ENCODE data around the gene FGD2. TPM values are rescaled to one million over a fixed set of nuclear protein-coding genes. Genes with fewer than 3 reads are reported as not detected.
"Not testable (repeated sequence)": the region's sequence is repeated elsewhere in the genome, so short reads cannot be mapped to it uniquely, and the experiment has no call there.

FGD2 gene
- total and polyA plus RNA-seq, 7 donors, result 3.7 to 40.8 (median 20.1) TPM

DNA sequence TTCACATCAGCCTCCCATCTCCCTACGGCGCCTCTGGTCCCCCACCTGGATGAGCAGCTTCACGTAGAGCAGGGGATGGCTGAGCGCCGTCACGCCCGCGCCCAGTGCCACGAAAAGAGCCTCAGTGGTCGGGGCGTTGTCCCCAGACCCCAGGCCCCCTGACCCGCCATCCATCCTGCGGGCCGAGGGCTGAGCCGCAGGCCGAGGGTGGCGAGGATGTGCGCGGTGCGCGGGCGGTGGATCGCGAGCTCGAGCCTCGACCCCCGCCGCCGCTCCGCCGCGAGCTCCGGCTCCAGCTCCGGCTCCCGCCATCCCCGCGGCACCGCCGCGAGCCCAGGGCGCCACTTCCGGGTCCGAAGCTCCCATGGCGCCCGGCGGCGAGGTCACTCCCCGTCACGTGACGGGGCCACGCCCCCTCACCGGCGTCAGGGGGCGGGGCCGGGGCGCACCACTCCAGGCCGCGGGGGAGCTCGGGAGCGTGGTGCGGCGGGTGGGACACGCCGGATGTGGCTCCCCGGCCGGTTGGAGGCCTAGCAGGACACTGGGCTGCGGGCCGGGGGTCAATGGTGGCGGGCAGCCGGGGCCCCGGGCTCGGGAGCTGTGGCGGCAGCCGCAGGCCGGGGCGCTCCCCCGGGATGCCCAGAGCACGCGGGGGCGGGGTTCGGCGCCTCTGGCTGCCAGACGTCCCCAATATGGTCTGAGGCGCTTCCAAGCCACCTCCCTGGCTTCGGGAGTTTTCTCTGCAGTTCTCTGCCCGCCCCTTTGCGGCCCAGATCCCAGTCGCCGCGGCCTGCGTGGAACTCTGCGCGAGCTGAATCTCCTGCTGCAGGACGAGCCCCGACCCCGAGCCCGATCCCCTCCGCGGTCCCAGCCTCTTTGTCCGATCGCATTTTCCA lies 19.4 kb upstream of the FGD2 start, which contains the start of gene MTCH1:
TSS of gene MTCH1 (minus strand) at position 389 of the 896 bp plus-strand sequence. CDS start at position 366, 23 bp downstream.
- Histone ChIP-seq H3K4me1 (peaks cover 0 to 55% (median 50%) of the 10 kb centered on the region in 4 donors), H3K36me3 (no peaks in the 10 kb centered on the region), H3K27me3 (no peaks in the 10 kb centered on the region), H3K4me3 (peak within 1 kb of the TSS; percentile 76 to 100 (median 94)), H3K9me3 (no peaks in the 10 kb centered on the region), H3K27ac (peak within 1 kb of the TSS; percentile 95 to 99 (median 98))
- TF ChIP-seq POLR2A (IDR thresholded peaks at IDR 0.05), result peak; percentile 76 to 78
- peak; percentile 89 to 93 (median 92) for TF ChIP-seq POLR2AphosphoS5 (IDR thresholded peaks at IDR 0.05)
- no peak for TF ChIP-seq EP300 (IDR thresholded peaks at IDR 0.05)
- TF ChIP-seq, protein P1, sequence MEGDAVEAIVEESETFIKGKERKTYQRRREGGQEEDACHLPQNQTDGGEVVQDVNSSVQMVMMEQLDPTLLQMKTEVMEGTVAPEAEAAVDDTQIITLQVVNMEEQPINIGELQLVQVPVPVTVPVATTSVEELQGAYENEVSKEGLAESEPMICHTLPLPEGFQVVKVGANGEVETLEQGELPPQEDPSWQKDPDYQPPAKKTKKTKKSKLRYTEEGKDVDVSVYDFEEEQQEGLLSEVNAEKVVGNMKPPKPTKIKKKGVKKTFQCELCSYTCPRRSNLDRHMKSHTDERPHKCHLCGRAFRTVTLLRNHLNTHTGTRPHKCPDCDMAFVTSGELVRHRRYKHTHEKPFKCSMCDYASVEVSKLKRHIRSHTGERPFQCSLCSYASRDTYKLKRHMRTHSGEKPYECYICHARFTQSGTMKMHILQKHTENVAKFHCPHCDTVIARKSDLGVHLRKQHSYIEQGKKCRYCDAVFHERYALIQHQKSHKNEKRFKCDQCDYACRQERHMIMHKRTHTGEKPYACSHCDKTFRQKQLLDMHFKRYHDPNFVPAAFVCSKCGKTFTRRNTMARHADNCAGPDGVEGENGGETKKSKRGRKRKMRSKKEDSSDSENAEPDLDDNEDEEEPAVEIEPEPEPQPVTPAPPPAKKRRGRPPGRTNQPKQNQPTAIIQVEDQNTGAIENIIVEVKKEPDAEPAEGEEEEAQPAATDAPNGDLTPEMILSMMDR (IDR thresholded peaks at IDR 0.05), result no peak
- intact Hi-C loops (cut with DNase I), result loop anchor here (2.0 kb wide), 1 partner anchor 185 kb away; the partner anchor contains the start of gene PIM1
- peak; percentile 97 for DNase-seq
- WGBS, 2 donors, result 1% methylated on average over 101 of the region's 101 CpGs

DNA sequence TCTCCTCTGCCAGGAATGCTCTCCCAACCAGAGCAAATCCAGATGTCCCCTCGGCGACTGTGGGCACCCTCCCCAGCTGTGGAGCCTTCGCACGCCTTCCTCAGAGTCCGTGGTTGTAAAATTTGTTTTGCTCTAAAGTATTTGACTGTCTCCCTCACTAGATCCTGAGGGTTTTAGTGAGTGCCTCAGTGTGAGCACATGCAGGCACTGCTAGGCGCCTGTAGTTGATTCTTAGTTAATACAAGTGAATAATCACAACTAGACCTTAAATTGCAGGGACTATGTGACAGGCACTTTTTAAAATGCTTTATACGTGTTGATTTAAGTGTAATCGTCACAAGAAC lies 18.8 kb upstream of the FGD2 start:
- 1 to 5% methylated on average over 8 of the region's 8 CpGs for WGBS, 2 donors
- Histone ChIP-seq H3K9me3 (no peaks in the 10 kb centered on the region), H3K4me3 (peak overlapping the region; percentile 76 to 100 (median 94)), H3K4me1 (peaks cover 0 to 49% (median 44%) of the 10 kb centered on the region in 4 donors), H3K27me3 (no peaks in the 10 kb centered on the region), H3K36me3 (no peaks in the 10 kb centered on the region), H3K27ac (peak overlapping the region; percentile 95 to 99 (median 98))
- intact Hi-C loops (cut with DNase I), result loop anchor here (2.0 kb wide), 1 partner anchor 184 kb away; the partner anchor contains the start of gene PIM1
- no peak for TF ChIP-seq EP300 (IDR thresholded peaks at IDR 0.05)
- TF ChIP-seq POLR2AphosphoS5 (IDR thresholded peaks at IDR 0.05), result no peak
- no peak for TF ChIP-seq POLR2A (IDR thresholded peaks at IDR 0.05)
- TF ChIP-seq, protein P1 (IDR thresholded peaks at IDR 0.05), result no peak
- DNase-seq, result no peak

- H3K4me1 ChIP-seq, result peaks cover 0 to 23% (median 19%) of the 10 kb centered on the region in 4 donors
- 87 to 91% methylated on average over 6 of the region's 6 CpGs for WGBS, 2 donors
- H3K36me3 ChIP-seq, result no peaks in the 10 kb centered on the region
- intact Hi-C loops (cut with DNase I), result no loop called here
- no peaks in the 10 kb centered on the region for H3K27me3 ChIP-seq
- no peak for DNase-seq
- no peak overlapping the region for H3K27ac ChIP-seq
- H3K4me3 ChIP-seq, result no peak overlapping the region
- TF ChIP-seq EP300 (IDR thresholded peaks at IDR 0.05), result no peak
- TF ChIP-seq POLR2AphosphoS5 (IDR thresholded peaks at IDR 0.05), result no peak
- TF ChIP-seq, protein P1 (IDR thresholded peaks at IDR 0.05), result no peak
- TF ChIP-seq POLR2A (IDR thresholded peaks at IDR 0.05), result no peak
- no peaks in the 10 kb centered on the region for H3K9me3 ChIP-seq
Observed at GRCh38 chr6:36989264-36989663, 16.2 kb upstream of the FGD2 start.

GRCh38 chr6:36990401-36990800 lies 15.1 kb upstream of the FGD2 start:
- intact Hi-C loops (cut with DNase I); H3K36me3 ChIP-seq; H3K27me3 ChIP-seq; H3K27ac ChIP-seq; H3K4me3 ChIP-seq; DNase-seq; H3K9me3 ChIP-seq: not testable (repeated sequence)
- H3K4me1 ChIP-seq, result peaks cover 0 to 14% (median 13%) of the 10 kb centered on the region in 4 donors
- 80 to 86% methylated on average over 2 of the region's 2 CpGs for WGBS, 2 donors
